HG03432 (cell line): Measurements from ENCODE around the gene TRAIP.
A peak's percentile ranks its signal among the peaks of the same experiment; 100 is the strongest.
"Not testable (repeated sequence)": the region's sequence is repeated elsewhere in the genome, so short reads cannot be mapped to it uniquely, and the experiment has no call there.

Experiments used
- ATAC-seq: cut with Tn5 transposase; IDR thresholded peaks from one replicate; pipeline ENCODE4 v1.9.1; 2021; ENCODE audit warnings: mild to moderate bottlenecking, moderate library complexity; ENCODE audit not compliant: unreplicated experiment

TRAIP gene

DNA sequence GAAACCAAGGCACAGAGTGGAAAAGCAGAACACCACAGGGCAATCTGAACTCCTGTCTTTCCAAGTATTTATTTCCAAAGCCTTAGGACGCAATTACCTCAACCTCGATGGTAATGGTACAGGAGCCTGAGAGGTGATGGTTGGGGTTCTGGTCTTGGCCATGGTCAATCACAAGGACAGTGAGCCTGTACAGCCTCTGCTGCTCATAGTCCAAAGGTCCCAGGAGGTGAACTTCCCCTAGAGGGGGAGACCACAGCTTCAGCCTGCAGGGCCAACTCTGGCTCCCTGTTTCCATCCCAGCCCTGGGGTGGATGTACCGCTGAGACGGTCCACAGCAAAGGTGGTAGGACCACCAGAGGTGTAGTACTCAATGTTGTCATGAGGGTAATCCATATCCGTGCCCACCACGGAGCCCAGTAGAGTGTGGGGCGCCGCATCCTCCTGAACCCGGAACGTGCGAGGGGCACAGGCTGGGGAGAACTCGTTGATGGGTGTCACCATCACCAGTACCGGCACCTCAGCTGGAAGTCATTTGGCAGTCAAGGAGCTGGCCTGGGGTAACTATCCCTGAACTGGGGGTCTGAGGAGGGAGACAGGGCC lies 62.8 kb downstream of the TRAIP start:
- ATAC-seq, result no peak

DNA sequence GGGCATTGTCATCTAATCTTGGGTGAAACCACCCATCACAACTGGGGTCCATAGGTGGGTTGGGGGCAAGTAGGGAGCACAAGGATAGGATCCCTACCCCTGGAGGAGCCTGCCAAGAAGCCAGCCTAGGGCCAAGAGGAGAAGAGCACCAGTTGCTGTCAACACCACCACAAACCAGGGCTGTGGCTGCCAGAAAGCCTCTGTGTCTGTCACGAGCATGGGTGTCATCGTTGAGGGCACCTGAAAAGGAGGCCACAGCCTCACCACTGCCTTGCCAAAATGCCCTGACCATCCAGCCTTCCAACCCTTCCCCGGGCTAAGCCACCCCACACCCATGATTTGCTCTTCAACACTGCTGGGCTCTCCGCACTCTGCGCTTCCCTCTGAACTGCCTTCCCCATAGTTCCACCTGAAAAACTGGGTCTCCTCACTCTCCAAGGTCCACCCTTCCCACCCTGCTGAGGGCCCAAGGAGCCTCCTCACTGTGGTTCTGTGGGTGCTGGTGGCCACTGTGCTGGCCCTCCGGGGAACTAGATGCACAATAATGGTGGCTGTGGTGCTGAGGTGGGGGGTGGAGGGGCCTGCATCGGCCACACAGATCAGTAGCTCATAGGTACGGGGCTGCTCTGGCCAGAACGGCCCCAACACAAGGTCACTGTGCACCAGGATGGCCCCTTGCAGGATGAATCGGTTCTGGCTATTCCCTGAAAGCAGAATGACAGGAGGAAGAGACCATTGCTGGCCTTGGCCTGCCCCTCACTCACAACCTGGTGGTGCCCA lies 63.8 kb downstream of the TRAIP start:
- no peak for ATAC-seq

DNA sequence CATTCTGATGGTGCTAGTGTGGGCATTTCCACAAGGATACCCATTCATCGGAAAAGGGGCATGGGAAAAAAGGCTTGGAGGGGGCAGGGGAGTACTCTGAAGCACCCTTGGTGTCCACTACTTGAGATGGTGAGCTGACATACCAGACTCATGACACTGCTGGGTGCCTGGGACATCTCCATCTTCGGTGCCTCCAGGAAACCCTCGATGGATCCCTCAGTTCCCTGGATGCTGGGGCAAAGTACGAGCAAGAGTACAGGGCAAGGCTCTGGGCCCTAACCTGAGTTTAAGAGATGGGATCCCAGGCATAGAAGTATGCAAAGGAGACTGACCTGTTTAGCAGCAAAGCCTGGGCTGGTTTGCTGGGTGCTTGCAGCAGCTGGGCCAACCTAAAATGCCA lies 64.8 kb downstream of the TRAIP start:
- ATAC-seq, result no peak

DNA sequence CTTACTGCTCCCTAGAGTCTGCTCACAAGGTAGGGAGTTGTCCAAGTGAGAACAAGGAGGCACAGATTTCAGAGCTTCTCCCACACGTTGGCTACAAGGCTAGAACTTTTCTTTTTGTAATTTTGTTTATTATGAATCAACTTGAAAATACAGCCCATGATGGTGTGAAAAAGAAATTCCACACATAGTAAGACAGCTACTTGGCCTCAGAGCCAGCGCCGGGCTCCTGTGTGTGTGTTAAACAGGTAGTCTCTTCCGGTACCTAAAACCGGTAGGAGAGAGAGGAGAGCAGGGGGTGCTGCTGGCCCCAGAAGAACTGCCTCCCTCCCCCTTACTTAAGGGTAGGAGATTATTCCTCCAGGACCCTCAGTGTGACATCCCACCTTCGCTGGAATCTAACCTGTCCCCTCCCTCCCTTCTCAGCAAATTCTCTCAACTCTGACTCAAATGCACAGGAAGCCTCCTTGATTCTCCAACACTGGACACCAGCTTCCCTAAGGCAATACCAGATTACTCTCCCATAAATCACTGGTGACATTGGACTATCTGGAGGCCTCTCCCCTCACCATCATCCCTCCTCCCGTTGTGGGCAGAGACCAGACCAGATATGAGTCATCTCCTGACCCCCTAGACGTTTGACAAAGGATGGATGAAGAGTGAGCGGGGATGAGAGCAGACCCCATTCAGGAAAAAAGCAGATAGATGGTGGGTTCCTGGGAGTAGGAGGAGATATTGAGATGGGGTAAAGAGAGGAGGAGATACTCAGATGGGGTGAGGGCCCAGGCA lies 65.5 kb downstream of the TRAIP start:
- ATAC-seq, result no peak

DNA sequence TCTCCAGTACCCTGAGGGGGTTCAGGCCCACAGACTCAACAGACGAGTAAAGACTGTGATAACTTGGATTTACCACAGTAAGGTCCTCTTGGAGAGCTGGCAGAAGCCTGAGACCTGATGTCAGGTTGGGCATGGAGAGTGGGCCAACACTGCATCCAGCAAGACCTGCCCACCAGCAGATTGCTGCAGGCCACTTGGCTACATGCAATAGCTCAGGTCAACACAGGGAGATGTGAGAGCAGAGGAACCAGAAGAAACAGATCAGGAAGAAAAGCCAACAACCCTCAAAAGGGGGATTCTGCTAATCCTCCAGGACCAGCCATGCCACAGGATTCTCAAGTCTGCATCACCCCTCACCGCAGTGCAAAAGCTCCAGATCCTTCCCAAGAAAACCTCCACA lies 68.3 kb downstream of the TRAIP start:
- no peak for ATAC-seq

DNA sequence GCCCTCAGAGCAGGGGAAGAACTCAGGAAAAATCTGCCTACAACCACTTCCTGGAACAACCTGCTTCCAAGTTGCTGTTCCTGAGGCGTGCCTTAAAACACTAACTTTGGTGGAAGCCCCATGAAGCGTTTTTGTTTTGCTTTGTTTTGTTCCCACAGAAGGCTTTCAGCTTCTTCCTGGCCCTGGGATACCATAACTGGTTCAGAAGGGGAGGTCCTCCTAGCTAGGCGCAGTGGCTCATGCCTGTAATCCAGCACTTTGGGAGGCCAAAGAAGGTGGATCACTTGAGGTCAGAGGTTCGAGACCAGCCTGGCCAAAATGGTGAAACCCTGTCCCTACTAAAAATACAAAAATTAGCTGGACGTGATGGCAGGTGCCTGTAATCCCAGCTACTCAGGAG lies 68.8 kb downstream of the TRAIP start:
- ATAC-seq, result no peak

DNA sequence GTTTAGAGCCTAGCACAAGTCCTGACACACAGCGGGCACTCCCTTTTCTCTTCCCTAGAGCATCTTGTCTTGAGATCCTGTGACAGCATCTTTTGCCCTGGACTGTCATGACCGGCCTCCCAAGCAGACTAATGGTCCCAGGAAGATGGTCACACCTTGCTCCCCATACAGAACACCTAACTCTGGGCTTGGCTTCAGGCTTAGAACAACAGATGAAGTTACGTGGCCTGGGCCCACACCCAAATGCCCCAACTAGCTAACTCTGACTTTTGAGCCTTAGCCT lies 69.2 kb downstream of the TRAIP start:
- ATAC-seq, result no peak

DNA sequence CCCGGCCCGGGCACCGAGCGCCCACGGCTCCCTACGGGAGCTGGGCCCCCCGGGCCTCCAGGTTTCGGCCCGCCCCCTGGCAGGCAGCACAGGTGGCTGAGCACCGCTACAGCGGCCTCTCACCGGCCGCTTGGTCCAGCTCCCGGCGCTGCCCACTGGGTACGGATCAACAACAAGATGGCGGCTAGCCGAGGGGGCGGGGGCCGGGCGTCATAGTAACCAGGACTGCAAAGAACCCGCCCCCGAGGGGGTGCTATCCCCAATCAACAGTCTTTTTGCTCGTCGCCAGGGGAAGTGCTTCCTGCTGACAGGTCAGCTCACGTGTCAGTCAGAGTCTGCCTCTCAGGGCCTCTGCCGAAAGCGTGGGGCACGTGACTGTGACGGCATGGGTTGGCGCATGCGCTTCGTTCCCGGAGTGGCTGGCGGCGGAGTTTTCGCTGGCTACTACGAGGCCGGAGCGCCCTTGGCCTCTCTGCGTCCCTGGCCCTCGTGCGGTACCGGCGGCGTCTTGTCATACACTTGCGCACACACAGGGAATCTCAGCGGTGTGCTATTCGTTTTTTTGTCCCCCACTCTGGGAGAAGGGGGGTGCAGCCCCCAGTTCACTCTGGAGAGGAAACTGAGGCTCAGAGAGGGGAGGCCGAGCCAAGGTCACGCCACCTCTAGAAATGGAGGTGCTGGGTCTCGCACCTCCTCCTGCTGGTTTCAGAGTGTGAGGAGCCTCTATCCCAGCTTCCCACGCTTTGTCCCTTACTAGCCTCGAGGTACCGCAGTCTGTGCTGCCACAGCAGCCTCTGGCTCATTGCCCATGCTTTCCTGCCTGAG lies 69.8 kb downstream of the TRAIP start, which contains the start of gene IP6K1:
Gene IP6K1, minus strand, starts transcription at position 186 of the 825 bp plus-strand sequence. CDS start 38,502 bp downstream, outside the sequence.
- ATAC-seq, result peak; percentile 97

DNA sequence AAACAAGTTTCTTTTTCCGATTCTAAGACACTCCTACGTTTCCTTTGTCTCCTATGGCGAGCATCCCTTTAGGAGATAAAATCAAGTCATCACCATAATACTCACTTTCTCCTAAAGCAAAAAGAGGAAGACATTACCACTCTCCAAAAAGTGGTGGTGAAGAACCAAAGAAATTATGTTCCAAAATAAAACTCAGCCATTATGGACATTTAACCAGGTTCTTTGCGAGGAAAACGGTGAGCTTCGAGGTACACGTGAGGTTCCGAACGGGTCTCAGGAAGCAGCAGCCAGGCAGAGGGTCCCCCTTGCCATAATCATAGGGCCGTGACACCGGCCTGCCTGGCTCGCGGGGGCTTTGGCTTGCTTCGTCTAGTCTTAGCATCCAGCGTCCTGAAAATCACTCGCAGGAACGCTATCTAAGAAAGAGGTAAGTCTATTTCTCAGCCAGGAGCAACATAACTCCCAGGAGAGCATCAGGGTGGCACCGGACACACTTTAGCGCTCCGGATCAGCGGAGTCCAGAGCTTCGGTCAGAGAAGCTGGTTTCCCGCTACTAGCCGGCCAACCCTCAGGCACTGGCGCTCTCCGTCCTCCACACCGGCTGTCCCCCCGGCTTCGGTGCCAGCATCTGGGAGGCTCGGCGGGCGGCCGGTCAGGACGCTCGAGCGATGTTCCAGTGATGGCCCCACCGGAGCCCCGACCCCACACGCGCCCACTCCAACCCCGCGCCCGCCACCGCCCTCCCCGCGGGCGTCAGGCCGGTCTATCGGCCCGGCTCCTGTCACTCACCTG lies 70.6 kb downstream of the TRAIP start:
- ATAC-seq, result peak; percentile 53

DNA sequence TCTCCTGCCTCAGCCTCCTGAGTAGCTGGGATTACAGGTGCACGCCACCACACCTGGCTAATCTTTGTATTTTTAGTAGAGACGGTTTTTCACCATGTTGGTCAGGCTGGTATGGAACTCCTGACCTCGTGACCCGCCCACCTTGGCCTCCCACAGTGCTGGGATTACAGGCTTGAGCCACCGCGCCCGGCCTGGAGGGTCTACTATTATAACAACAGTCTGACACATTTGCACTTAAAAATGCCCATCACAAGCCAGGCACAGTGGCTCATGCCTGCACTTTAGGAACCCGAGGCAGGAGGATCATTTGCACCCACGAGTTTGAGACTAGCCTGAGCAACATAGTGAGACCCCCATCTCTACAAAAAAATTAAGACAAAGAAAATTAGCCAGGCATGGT lies 74.1 kb downstream of the TRAIP start:
- not testable (repeated sequence) for ATAC-seq

DNA sequence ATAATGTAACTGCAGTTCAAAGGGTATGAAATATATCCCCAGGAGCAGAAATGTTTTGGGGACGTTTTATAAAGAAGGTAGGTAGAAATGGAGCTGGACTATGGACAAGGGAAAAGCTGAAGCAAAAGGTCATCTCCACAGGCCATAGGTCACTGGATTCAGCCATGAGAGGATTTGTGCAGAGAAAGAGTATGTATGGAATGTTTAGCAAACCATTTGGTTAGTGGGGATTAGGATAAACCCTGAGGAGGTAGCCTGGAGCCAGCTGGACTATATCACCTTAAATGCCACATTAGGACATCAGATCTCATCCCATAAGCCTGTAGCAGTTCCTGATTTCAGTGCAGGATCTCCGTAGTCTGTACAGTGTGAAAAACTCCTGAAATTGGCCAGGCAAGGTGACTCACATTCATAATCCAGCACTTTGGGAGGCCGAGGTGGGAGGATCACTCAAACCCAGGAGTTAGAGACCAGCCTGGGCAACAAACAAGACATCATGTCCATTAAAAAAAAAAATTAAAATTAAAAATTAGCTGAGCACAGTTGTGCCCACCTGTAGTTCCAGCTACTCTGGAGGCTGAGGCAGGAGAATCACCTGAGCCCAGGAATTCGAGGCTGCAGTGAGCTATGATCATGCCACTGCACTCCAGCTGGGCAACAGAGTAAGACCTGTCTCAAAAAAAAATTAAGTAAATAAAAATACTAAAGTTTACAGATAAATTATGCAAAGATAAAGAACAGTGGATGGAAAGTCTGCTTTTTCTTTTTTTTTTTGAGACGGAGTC lies 74.8 kb downstream of the TRAIP start:
- ATAC-seq, result no peak

DNA sequence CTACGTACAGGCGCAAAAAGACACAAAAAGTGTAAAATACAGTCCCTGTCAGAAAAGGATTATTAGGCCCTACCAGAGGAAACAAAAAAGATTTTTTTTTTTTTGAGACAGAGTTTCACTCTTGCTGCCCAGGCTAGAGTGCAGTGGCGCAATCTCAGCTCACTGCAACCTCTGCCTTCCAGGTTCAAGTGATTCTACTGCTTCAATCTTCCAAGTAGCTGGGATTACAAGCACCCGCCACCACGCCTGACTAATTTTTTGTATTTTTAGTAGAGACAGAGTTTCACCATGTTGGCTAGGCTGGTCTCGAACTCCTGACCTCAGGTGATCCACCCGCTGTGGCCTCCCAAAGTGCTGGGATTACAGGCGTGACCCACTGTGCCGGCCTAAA lies 75.4 kb downstream of the TRAIP start:
- not testable (repeated sequence) for ATAC-seq

DNA sequence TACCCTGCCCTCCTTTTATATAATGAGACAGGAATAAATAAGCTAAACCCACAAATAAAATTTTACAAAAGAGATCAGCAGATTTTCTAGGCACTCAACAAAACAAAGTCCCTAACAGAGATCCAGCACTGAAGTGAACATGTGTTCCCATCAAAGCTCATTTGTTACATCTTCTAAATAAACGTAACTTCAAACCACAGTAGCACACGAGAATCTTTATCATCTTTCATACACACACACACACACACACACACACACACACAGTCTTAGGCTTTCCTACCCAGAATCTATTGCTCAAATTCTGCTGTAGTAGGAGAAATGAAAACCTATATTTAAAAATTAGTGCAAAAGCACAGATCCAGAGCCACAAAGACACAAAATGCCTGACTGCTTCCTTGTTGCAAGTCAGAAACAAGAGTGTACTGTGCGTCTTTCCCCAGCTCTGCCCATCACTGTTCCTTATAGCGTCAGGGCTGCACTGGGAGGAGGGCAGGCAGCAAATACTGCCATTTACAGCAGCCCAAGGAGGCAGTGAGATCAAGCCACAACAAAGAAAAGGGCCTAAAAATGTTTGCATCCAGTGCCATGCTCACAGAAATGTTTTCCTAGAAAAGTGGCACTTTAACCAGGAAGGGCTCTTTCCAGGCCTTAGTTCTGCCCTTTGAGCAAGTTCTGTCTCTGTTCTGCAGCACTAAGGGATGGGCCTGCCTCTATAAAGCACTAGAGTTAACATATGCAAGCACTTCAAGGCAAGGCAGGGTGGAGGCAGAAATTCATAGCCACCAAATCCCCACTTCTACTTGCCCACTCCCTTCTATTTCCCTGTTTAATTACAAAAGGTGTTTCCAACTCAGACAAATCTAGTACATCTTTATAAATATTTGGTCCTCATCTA lies 76.0 kb downstream of the TRAIP start:
- ATAC-seq, result no peak

DNA sequence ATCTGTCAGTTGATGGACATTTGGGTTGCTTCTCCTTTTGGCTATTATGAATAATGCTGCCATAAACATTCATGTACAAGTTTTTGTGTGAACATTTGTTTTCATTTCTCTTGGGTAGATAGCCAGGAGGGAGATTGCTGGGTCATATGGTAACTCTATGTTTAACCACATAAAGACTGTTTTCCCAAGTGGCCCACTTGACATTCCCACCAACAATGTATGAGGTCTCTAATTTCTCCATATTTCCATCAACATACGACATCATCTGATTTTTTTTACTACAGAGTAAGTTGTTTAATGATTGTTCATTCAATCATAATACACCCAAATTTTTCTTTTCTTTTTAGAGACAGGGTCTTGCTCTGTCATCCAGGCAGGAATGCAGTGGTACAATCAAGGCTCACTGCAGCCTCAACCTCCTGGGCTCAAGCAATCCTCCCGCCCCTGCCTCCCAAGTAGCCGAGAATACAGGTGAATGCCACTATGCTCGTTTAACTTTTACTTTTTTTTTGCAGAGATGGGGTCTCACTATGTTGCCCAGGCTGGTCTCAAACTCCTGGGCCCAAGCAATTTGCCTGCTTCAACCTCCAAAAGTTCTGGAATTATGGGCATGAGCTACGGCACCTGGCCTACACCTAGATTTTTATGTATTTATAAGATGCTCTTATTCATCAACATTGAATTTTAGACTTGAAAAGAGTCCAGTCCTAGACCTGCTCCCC lies 76.8 kb downstream of the TRAIP start:
- no peak for ATAC-seq
